Stimulated activated CD8-positive, alpha-beta memory T cell treated with anti-CD3 and anti-CD28 coated beads, Interleukin-7, amount 100 ng/mL, for 1 hour (primary cell): ENCODE measurements around the gene ZNF431.
"Not testable (repeated sequence)": the region's sequence is repeated elsewhere in the genome, so short reads cannot be mapped to it uniquely, and the experiment has no call there.

Experiments used
- DNase-seq, 2 donors: peaks; one replicate each; pipeline ENCODE4 v3.0.0-alpha.2; 2020; ENCODE audit warnings: low read depth in 2 of 2

The ZNF431 gene

DNA sequence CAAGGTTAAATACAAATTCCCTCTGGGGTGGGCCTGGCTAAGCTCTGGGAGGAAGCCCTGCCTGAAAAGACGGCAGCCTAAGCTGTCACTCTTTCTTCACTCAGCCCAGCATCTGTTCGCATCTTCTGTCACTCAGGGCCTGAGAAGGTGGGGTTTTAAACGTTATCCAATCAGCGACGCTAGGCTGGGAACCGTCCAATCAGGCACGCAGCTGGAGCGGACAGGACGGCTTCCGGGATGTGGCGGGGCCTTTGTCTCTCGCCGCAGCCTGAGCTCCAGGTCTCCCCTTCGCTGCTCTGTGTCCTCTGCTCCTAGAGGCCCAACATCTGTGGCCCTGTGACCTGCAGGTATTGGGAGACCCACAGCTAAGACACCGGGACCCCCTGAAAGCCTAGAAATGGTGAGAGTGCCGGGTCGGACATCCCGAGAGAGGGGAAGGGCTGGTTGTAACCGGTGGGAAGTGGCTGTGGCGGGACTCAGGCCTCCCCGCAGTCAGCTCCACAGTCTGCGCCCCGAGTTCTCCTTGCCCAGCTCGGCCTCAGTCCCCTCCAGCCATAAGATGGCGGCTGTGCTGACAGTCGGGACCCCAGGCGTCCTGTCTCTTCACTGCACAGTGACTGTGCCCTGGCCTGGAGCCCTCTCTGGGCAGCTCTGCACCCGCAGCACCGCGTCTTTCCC, at the start of gene ZNF431:
Gene ZNF431 (plus strand): TSS at position 254 of the 678 bp plus-strand sequence. CDS start 144 bp downstream, at position 398.
- DNase-seq = peak; percentile 74 to 76

DNA sequence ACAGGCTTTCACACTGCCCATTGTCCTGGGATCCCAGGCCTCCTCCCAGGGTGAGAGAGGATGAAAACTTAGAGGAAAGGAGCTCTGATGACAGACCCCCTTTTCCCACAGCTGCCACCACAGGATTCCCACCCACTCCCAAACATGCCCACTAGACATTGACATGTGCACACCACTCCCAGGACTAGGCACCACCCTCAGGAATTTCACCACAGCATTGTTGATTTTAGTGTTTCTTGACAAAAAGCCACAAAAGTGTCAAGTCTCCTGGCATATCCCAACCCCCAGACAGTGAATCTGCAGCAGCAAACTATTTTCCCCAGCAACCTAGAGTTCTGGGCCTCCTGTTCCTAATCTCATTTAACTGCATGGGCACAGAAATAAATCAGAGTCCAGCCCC, 49.7 kb upstream of the ZNF431 start:
- DNase-seq = no peak

DNA sequence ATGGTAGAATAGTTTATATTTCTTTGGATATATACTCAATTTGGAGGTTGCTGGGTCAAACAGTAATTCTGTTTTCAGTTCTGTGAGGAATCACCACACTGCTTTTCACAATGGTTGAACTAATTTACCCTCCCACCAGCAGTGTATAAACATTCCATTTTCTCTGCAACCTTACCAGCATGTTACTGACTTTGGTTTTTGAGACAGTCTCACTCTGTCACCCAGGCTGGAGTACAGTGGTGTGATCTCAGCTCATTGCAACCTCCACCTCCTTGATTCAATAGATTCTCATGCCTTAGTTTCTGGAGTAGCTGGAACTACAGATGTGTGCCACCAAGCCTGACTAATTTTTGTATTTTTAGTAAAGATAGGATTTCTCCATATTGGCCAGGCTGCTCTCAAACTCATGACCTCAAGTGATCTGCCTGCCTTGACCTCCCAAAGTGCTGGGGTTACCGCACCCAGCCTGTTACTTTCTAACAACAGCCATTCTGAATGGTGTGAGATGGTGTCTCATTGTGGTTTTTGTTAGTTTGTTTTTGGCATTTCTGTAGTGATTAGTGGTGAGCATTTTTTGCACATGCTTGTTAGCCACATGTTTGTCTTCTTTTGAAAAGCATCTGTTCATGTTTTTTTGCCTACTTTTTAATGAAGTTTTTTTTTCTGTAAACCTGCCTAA, 47.4 kb upstream of the ZNF431 start:
- DNase-seq = no peak

DNA sequence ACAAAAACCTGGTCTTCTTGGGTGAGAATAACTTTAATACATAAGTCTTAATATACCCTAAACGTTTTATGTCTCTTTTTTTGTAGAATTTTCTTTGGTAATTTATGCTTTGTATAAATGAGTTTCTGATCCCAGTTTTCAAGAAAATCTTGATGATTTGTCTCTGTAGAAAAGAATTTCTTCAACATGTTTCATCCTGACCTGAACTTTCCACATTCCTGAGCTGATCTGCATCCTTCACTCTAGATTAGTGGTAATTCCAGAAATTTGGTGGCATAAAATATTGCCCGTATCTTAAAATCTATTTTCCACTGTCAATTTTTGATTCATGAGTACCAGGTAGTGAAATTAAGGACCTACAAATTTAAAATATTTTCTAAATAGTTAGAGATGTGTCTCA, 43.5 kb upstream of the ZNF431 start:
- no peak for DNase-seq

DNA sequence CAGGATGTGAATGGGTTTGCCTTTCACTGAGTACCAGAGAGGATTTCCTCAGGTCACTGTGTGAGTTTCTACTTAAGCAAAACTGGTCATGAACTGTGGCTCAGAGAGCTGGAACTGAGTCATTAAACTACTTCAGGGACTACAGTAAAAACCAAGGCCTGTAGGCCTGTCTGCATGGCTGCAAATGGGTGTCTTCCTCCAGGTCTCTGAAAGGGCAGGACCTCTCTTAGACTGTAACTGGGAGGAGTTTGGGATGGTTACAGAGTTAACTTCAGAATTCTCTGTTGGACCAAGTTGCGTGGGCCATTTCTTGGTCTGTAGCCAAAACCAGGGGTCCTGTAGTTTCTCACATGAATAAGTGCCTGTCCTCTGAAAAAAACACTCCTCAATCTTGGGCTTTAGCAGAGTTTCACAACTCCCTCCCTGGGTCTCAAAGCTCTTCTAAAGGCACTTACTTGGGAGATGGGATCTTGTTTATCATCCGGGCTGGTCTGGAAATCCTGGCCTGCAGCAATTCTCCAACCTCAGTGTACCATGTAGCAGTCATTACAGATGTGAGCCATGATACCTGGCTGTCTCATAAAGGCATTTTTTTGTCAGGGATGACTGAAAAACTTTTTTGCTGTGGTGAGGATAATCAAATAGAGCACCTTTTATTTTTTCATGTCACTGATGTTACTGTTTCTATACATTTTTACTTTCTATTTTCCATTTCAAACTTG, 40.2 kb upstream of the ZNF431 start:
- DNase-seq = no peak

DNA sequence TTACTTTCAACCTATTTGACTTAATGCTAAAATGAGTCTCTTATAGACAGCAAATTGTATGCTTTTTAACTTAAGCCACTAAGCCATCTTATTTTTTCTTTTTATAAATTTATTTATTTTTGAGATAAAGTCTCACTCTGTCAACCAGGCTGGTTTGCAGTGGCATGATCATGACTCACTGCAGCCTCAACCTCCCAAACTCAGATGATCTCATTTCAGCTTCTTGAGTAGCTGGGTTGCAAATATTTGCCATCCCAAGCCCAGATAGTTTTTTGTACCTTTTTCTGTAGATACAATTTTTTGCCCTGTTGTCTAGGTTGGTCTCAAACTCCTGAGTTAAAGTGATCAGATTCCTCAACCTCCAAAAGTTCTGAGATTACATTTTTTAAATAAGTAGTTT, 32.7 kb upstream of the ZNF431 start:
- DNase-seq = no peak

DNA sequence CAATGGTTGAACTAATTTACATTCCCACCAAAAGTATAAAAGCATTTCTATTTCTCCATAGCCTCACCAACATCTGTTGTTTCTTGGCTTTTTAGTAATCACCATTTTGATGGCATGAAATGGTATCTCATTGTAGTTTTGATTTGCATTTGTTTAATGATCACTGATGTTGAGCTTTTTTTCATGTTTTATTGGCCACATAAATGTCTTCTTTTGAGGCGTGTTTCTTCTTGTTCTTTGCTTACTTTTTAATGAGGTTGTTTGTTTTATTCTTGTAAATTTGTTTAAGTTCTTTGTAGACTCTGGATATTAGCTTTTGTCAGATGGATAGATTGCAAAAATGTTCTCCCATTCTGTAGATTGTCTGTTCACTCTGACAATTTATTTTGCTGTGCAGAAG, 31.7 kb upstream of the ZNF431 start:
- no peak for DNase-seq

DNA sequence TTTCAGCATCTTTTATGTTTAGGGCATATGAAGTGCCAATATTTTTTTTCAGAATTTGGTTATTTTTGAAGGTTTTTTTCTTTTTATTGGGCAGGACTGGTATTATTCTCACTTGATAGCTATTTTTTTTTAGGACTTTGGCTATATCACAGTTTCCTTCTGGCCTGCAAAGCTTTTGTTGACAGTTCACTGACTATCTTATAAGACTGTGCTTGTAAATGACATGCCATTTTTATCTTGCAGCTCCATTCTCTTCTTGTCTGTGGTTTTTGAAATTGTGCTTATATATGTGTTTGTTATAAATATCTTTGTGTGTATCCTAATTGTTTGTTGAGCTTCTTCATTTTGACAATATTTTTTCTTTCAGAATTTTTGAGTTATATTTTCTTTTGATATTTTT, 26.4 kb upstream of the ZNF431 start:
- DNase-seq = no peak

DNA sequence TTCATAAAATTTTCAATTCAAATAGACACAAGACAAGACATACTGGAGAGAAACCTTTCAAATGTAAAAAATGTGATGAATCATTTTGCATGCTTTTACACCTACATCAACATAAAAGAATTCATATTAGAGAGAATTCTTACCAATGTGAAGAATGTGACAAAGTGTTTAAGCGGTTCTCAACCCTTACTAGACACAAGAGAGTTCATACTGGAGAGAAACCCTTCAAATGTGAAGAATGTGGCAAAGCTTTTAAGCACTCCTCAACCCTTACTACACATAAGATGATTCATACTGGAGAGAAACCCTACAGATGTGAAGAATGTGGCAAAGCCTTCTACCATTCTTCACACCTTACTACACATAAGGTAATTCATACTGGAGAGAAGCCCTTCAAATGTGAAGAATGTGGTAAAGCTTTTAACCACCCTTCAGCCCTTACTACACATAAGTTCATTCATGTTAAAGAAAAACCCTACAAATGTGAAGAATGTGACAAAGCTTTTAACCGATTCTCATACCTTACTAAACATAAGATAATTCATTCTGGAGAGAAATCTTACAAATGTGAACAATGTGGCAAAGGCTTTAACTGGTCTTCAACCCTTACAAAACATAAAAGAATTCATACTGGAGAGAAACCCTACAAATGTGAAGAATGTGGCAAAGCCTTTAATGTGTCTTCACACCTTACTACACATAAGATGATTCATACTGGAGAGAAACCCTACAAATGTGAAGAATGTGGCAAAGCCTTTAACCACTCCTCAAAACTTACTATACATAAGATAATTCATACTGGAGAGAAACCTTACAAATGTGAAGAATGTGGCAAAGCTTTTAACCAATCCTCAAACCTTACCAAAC, 24.6 kb upstream of the ZNF431 start:
- no peak for DNase-seq

DNA sequence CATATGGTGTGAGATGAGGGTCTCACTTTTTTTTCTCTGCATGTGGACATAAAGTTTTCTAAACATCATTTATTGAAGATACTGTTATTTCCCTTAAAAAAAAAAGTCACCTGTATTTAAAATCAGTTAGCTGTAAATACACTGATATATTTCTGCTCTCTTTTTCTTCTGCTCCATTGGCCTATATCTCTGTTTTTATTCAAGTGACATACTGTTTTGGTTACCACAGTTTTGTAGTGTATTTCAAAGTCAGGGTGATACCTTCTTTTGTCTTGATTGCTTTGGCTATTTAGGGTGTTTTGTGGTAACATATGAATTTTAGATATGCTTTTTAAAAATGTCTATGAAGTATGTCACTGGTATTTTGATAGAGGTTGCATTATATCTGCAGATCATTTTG, 15.8 kb upstream of the ZNF431 start:
- no peak for DNase-seq

DNA sequence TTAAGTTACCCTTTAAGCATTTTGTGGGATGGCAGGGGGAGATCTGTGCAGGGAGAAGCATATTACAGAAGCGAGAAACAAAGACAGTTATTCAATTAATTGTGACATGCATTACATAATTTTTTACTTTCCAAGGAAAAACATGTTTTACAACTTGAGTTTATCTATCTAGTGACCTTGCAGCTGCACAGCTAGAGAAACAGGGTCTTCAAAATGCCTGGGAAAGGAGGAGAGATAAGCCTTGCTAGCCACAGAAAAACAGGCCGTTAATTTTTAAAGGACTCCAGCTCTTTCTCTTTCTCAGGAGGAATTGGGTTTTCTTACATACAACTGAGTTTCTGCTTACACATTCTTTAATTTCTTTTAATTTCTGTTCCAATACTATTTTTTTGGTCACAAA, 14.8 kb upstream of the ZNF431 start:
- DNase-seq = no peak

DNA sequence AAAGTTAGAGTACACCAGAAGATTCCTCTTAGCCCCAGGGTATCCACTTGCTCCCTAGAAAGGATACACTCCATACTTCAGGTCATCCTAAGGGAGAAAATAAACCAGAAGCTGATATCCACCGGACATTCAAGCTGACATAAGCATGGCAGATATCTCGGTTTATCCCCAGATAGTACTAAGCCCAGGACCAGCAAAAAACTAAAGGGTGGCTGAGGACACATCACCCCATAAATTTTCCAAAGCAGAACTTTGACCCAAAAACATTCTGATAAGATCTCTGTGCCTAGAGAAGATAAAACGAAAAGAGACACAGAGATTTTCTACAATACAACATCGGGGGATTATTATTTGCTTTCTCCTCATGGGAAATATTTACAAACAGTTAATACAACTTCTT, 13.9 kb upstream of the ZNF431 start:
- DNase-seq = no peak

DNA sequence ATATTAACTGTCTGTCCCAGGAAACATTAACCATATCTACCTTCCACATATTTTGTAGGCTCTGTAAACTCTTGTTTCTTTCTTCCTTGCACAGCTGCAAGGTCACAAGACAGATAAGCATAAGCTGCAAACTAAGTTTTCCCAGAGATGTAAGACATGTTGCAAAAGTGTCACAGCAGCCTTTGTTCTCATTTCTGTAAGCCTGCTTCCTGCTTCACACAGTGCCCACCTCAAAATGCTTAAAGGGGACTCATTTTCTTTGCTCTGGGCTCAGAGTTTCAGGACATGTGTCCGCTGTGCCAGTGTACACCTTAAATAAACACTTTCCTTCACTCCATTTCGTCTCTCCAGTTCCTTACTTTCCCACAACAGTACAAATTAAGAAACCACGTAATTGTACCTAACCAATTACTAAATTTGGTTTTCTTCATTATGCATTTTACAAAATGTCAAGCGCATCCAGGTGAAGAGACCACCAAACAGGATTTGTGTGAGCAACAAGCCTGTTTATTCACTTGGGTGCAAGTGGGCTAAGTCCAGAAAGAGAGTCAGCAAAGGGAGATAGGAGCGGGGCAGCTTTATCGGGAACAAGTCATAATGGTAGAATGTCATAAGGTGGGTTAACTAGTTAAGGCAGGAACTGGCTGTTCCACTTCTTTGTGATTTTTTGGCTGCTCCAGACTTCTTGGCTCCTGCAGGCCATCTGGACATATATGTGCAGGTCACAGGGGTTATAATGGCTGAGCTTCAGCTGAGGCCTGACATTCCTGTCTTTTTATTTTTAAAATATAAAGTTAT, 12.7 kb upstream of the ZNF431 start:
- DNase-seq = no peak

DNA sequence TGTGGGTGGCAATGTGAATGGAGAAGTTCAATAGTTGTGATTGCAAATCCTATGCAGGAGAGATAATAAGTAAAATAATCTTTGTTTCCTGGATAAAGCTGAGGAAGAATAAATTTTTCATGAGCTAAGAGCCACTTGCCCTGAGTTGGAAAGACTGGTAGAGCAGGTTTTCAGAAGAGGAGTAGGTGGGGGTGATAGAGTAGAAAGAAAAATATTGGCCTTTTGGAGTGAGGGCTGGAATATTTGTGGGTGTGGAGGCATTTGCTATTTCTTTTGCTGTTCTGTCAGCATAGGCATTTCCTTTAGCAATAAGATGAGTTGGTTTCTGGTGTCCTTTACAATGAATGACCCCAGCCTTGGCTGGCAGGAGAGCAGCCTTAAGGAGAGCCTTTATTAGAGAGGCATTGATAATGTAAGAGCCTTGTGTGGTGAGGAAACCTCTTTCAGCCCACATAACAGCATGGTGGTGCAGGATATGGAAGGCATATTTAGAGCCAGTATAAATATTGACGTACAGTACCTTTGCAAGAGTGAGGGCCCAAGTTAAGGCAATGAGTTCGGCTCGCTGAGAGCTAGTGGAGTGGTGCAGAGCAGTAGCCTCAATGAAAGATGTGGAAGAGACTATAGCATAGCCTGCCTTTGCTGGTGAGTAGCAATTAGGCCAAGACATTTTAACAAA, 11.6 kb upstream of the ZNF431 start:
- DNase-seq = no peak

DNA sequence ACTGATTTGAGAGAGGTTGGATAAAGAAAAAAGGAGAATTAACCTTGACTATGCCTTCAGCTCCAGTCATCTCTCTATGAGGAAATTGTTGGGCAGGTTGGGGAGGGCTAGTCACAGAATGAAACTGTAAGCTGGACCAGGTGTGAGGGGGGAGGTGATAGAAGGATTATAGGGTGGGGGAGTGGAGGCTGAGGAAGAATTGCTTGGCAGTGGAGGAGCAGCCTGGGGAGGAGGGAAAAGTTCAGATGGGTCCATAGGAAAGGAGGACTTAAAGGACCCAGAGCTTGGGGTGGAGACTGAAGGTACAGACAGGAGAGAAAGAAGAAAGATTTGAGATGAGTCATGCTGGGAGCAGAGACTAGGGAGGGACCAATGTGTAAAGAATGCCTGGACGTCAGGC, 8.2 kb upstream of the ZNF431 start:
- no peak for DNase-seq

DNA sequence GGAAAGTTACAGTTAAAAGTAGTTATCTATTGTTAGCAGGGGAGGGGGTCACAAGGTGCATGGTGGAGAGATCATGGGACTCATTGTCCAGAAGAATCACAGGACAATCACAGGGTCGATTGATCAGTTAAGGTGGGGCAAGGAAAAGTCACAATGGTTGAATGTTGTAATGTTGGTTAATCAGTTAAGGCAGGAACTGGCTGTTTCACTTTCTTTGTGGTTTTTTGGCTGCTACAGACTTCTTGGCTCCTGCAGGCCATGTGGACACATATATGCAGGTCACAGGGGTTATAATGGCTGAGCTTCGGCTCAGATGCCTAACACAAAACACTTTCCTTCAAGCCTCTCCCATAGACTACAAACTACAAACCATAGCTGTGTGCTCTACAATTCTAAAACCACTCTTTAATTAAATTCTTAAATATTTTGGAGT, 6.9 kb upstream of the ZNF431 start:
- no peak for DNase-seq

DNA sequence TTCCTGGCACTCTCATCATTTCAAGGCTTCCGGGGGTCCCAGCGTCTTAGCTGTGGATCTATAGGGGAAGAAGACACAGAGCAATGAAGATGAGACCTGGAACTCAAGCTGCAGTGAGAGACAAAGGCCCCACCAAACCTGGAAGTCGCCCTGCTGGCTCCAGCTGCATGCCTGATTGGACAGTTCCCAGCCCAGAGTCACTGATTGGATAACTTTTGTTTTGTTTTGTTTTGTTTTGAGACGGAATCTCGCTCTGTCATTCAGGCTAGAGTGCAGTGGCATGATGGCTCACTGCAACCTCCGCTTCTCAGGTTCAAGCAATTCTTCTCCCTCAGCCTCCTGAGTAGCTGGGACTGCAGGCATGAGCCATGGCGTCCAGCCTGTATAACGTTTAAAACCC, 6.4 kb upstream of the ZNF431 start:
- DNase-seq = no peak

DNA sequence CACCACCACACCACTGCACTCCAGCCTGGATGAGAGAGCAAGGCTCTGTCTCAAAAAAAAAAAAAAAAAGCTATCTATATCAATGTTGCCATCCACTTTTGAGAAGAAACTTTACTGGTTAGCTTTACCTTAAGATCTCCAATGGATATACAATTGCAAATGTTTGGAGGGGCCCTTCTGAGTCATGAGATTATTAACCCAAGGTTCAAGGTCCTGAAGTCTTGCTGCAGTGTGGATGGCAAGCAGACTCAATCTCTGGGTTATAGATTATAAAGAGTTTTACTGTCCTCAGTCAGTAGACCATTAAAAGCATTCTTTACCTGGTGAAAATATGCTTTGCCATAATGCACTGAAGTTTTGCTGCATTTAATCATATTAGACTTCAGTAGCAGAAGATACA, 3.7 kb upstream of the ZNF431 start:
- DNase-seq = no peak

DNA sequence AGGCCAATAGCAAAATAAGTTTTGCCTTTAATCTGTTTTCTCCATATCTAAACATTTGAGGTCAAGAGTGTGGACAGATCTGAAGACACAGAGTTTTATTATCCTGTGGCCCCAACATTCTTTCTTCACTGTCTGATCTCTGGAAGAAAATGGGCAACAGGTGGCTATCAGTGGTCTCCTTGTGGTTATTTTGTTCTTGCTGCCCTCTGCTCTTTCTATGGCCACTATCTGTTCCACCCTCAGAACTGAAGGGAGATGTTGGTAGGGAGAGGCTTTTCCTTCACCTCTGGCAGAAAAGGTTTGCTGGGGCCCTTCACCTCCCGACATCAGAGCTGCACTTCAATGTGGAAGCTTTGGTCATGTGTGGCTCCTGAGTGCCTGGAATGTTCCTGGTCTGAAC, 834 bp upstream of the ZNF431 start:
- not testable (repeated sequence) for DNase-seq

DNA sequence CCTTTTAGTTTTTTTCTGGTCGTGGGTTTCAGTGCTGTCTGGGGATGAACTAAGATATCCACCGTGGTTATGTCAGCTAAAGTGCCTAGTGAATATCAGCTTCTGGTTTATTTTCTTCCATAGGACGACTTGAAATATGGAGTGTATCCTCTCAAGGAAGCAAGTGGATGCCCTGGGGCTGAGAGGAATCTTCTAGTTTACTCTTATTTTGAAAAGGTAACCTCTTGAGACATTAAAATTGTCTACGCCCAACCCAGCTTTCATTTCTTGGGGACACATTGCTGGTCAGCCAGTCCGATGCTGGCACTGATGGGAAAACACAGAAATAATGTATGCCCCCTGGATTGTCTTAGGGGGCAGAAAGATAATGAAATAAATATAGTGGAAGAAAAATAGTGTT, 1.6 kb downstream of the ZNF431 start:
- DNase-seq = no peak

DNA sequence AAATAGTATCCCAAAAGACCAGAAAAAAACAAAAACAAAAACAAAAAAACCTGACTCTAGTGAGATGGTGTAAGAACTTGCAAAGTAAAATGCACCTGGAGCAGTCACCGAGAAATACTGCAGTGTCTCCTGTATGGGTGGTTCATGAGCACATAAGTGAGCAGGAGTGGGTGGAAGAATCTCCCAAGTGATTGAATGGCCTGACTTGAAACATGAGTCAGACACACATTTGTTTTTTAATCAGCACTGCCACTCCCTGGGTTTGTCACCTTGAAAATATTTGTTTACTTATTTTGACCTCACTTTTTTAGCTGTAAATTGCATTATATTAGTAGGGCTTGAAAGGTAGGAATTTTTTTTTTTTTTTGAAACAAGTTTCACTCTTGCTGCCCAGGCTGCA, 2.0 kb downstream of the ZNF431 start:
- DNase-seq = no peak
